ENCODE measurements around the gene BLM.

Gene BLM

DNA sequence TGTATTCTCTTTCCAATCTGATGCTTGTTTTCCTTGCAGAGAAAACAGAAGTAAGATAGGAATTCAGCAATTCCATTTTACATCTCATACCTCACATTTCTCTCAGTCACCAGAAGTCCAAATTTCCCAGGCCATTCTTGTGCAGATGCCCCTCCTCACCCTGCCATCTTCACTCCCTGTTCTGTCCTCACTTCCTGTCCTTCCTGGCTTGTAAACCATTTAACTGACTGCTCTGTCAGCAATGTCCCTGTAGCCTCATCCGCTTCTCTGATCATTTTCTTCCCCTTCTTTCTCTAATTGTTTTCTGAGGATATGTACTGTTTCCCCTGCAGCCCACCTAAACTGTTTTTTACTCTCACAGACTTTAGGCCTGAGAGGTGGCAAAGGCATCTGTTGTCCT is 40.3 kb downstream of the BLM start:
- POLR2A ChIA-PET, result no interaction called here

GRCh38 chr15:90760661-90761232 is 43.6 kb downstream of the BLM start:
- ChIA-PET CTCF (no interaction called here), POLR2A (no interaction called here)
- TF ChIP-seq, protein P1, sequence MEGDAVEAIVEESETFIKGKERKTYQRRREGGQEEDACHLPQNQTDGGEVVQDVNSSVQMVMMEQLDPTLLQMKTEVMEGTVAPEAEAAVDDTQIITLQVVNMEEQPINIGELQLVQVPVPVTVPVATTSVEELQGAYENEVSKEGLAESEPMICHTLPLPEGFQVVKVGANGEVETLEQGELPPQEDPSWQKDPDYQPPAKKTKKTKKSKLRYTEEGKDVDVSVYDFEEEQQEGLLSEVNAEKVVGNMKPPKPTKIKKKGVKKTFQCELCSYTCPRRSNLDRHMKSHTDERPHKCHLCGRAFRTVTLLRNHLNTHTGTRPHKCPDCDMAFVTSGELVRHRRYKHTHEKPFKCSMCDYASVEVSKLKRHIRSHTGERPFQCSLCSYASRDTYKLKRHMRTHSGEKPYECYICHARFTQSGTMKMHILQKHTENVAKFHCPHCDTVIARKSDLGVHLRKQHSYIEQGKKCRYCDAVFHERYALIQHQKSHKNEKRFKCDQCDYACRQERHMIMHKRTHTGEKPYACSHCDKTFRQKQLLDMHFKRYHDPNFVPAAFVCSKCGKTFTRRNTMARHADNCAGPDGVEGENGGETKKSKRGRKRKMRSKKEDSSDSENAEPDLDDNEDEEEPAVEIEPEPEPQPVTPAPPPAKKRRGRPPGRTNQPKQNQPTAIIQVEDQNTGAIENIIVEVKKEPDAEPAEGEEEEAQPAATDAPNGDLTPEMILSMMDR (IDR thresholded peaks at IDR 0.05; ENCODE audit: control extremely low read depth, extremely low read depth, low read depth, missing control alignments), result no peak
- no peak for DNase-seq (ENCODE audit: extremely low spot score)

More for the DNA sequence above, 40.3 kb downstream of the BLM start:
- CTCF ChIA-PET, result interaction anchor here (1.6 to 1.7 kb wide), 2 partner anchors 11 to 128 kb away, joined by 4 to 5 read pairs; no protein-coding TSS in a partner anchor
- TF ChIP-seq, protein P1 (IDR thresholded peaks at IDR 0.05; ENCODE audit: control extremely low read depth, extremely low read depth, low read depth, missing control alignments), result no peak
- no peak for DNase-seq (ENCODE audit: extremely low spot score)

GRCh38 chr15:90761629-90762028 is 44.5 kb downstream of the BLM start:
- TF ChIP-seq, protein P1 (IDR thresholded peaks at IDR 0.05; ENCODE audit: control extremely low read depth, extremely low read depth, low read depth, missing control alignments), result no peak
- CTCF ChIA-PET, result interaction anchor here (0.9 kb wide), 1 partner anchor 9 kb away, joined by 4 read pairs; no protein-coding TSS in a partner anchor
- POLR2A ChIA-PET, result no interaction called here
- DNase-seq (ENCODE audit: extremely low spot score), result no peak

DNA sequence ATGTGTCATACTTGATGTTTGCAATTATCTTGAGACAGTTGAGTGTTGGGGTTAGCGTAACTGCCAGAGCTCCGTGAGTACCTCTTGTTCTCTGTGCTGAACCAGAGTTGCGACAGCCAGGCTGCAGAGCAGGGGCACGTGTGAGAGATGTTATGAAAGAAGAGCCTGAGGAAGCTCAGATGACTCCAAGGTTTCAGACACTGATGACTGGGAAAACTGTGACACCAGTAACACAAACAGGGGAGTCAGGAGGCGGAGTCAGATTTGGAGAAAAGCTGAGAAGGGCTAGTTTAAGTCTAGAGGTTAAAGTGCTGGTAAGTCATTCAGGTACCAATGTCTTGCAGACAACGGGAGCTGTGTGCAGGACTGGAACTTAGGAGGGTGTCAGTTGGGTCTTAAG is 45.0 kb downstream of the BLM start:
- CTCF ChIA-PET, result interaction anchor here (0.8 to 3.1 kb wide), 7 partner anchors 8 to 124 kb away, joined by 3 to 11 read pairs (median 4); partner anchors contain the start of gene FES
- no peak for DNase-seq (ENCODE audit: extremely low spot score)
- POLR2A ChIA-PET, result no interaction called here
- TF ChIP-seq, protein P1 (IDR thresholded peaks at IDR 0.05; ENCODE audit: control extremely low read depth, extremely low read depth, low read depth, missing control alignments), result no peak

GRCh38 chr15:90763366-90764099 is 46.4 kb downstream of the BLM start:
- ChIA-PET POLR2A (no interaction called here), CTCF (interaction anchor here (0.8 to 3.1 kb wide), 6 partner anchors 9 to 122 kb away, joined by 3 to 11 read pairs (median 4); partner anchors contain the start of gene FES)

DNA sequence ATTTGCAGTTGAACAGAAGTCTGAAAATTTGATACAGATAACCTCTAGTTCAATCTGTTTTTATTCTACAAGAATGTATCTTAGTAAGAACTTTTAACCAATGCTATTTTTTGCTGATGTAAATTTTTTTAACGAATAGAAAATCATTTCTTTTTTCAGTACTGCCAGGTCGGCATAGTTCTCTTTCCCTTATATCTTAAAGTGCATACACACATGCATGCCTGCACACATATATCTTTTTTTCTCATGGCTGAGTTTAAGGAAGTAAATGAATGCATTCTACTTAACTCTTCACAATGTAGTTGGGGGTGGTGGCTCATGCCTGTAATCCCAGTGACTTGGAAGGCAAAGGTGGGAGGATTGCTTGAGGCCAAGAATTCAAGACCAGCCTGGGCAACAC is 48.4 kb downstream of the BLM start:
- ChIA-PET POLR2A (interaction anchor here (0.6 kb wide), 1 partner anchor 48 kb away, joined by 3 read pairs; the partner anchor contains the start of gene BLM), CTCF (no interaction called here)
- TF ChIP-seq, protein P1 (IDR thresholded peaks at IDR 0.05; ENCODE audit: control extremely low read depth, extremely low read depth, low read depth, missing control alignments), result no peak
- DNase-seq (ENCODE audit: extremely low spot score), result no peak

More at GRCh38 chr15:90763366-90764099, 46.4 kb downstream of the BLM start:
- DNase-seq (ENCODE audit: extremely low spot score), result no peak
- TF ChIP-seq, protein P1 (IDR thresholded peaks at IDR 0.05; ENCODE audit: control extremely low read depth, extremely low read depth, low read depth, missing control alignments), result no peak
